NCI-H510A (cell line): ENCODE results near the gene FAM50B.

Experiments
- DNase-seq: peaks from one replicate; lab custom pipeline; 2025; lab: John Stamatoyannopoulos, UW

Gene FAM50B

GRCh38 chr6:3895312-3895653 is 46.1 kb downstream of the FAM50B start:
- no peak for DNase-seq

- no peak for DNase-seq
Observed at GRCh38 chr6:3895805-3896204, 46.6 kb downstream of the FAM50B start.

GRCh38 chr6:3898265-3898994 is 49.3 kb downstream of the FAM50B start:
- no peak for DNase-seq

- no peak for DNase-seq
Observed at GRCh38 chr6:3899061-3899460, 49.9 kb downstream of the FAM50B start.

- no peak for DNase-seq
Observed at GRCh38 chr6:3899970-3900439, 50.8 kb downstream of the FAM50B start.
